Activated naive CD4-positive, alpha-beta T cell treated with anti-CD3 and anti-CD28 coated beads for 36 hours (primary cell): Measurements from ENCODE around the gene AK4. TPM values are rescaled to one million over a fixed set of nuclear protein-coding genes. Genes with fewer than 3 reads are reported as not detected.
"Not testable (repeated sequence)": the region's sequence is repeated elsewhere in the genome, so short reads cannot be mapped to it uniquely, and the experiment has no call there.

Experiments
- CTCF ChIA-PET: fragments of 350-600 bp; sonication (Branson Sonifier 250); formaldehyde crosslinking; loops from one replicate; lab custom pipeline; 2021; ENCODE audit warnings: antibody characterized with exemption; lab: Charles Lee
- DNase-seq: peaks from one replicate; pipeline ENCODE4 v3.0.0-alpha.2; 2020
- H3K27ac Mint-ChIP-seq: one replicate; pipeline ENCODE4 v1.8.0; 2021; ENCODE audit warnings: mild to moderate bottlenecking, mixed read lengths
- H3K27me3 Mint-ChIP-seq: one replicate; pipeline ENCODE4 v1.8.0; 2021; ENCODE audit warnings: low read depth, mixed read lengths
- H3K36me3 Mint-ChIP-seq: one replicate; pipeline ENCODE4 v1.8.0; 2021; ENCODE audit warnings: low read depth, mixed read lengths
- H3K4me1 Mint-ChIP-seq: one replicate; pipeline ENCODE4 v1.8.0; 2021; ENCODE audit warnings: low read depth, mixed read lengths
- H3K4me3 Mint-ChIP-seq: one replicate; pipeline ENCODE4 v1.8.0; 2021; ENCODE audit warnings: mild to moderate bottlenecking, moderate library complexity, mixed read lengths
- H3K9me3 Mint-ChIP-seq: one replicate; pipeline ENCODE4 v1.8.0; 2021; ENCODE audit warnings: mixed read lengths
- intact Hi-C: fragments of 100-400 bp; cut with micrococcal nuclease; formaldehyde crosslinking; loops from one replicate; pipeline ENCODE4 v1.15.1; 2023
- total RNA-seq, 2 experiments: library from RNA; stranded (reverse); gene quantifications; one replicate each; pipeline ENCODE4 v1.2.3, GENCODE V29; 2021

Gene AK4
- total RNA-seq, 2 experiments from 2014 or later, result 25.2 to 25.4 TPM

DNA sequence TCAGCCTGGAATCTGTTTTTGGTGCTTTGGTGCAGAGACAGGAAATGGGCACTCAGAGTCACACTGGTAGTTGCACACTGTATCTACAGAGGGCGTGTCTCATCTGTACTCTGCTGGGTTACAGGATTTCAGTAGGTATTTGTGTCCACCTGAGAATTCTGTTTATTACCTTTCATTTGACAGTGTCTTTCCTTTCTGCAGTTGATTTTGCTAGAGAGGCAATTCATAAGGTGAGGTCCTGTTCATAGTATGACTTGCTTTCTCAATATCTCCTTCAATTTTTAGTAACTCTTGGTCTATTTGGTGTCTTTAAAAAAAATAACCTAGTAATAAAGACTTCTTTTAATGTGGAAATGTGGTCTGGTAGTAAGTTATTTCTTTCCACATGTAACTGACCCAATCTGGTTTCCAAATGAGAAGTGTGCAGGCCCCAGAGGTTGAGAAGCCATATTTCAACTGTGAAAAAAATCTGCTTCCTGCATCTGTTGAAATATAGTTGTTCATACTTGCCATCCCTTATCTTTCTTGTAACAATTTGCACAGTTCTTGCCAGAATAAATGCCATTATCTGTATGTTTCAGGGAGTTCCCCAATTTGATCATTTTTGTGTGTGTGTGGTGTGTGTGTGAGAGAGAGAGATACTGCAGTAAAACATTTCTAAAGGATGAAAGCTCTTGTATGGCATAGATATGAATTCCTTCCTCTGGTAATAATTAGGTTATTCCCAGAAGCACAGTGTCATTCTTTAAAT lies 82.9 kb downstream of the AK4 start:
- DNase-seq, result peak; percentile 31
- H3K4me3 Mint-ChIP-seq, result no peak overlapping the region
- no peak overlapping the region for H3K27ac Mint-ChIP-seq
- H3K36me3 Mint-ChIP-seq, result no peaks in the 10 kb centered on the region
- H3K27me3 Mint-ChIP-seq, result peaks cover 4% of the 10 kb centered on the region
- CTCF ChIA-PET, result interaction anchor here (0.8 to 3.2 kb wide), 2 partner anchors 18 to 456 kb away, joined by 3 to 15 read pairs; no protein-coding TSS in a partner anchor
- H3K4me1 Mint-ChIP-seq, result peaks cover 14% of the 10 kb centered on the region
- intact Hi-C loops, result loop anchor here (1.0 to 2.0 kb wide), 2 partner anchors 16 to 166 kb away; no protein-coding TSS in a partner anchor
- H3K9me3 Mint-ChIP-seq, result peaks cover under 1% of the 10 kb centered on the region

DNA sequence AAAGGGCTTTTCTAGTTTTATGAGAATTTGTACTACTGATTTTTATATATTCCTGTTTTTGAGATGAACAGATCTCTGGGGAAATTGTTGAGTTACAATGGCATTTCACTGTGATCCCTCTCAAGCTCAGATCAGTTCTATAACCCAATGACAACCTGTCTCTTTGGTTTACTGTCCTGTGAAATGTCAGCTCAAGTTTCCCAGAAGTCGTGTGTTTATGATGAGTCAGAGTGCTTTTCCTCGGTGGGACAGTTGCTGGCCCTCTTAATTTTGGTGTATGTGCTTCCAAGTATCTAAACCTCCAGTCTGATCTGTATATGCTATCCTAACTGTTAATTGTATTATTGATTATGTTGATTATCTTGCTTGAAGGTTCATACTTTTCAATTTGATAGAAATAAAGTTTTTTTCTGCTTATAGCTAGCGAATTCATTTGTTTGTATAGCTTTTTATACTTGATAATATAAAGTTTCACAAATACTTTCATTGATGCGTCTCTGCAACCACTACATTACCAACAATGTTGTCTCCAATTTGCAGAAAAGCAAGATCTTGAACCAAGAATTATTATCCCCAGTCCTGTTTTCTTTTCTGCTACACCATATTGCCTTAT lies 83.8 kb downstream of the AK4 start:
- Mint-ChIP-seq H3K9me3 (peaks cover 5% of the 10 kb centered on the region), H3K36me3 (no peaks in the 10 kb centered on the region), H3K4me3 (no peak overlapping the region), H3K27me3 (peaks cover 3% of the 10 kb centered on the region), H3K27ac (no peak overlapping the region), H3K4me1 (peaks cover 14% of the 10 kb centered on the region)
- intact Hi-C loops, result loop anchor here (1.0 to 2.0 kb wide), 2 partner anchors 17 to 165 kb away; no protein-coding TSS in a partner anchor
- no peak for DNase-seq
- CTCF ChIA-PET, result interaction anchor here (0.8 to 3.2 kb wide), 3 partner anchors 19 to 455 kb away, joined by 3 to 15 read pairs (median 3); no protein-coding TSS in a partner anchor

DNA sequence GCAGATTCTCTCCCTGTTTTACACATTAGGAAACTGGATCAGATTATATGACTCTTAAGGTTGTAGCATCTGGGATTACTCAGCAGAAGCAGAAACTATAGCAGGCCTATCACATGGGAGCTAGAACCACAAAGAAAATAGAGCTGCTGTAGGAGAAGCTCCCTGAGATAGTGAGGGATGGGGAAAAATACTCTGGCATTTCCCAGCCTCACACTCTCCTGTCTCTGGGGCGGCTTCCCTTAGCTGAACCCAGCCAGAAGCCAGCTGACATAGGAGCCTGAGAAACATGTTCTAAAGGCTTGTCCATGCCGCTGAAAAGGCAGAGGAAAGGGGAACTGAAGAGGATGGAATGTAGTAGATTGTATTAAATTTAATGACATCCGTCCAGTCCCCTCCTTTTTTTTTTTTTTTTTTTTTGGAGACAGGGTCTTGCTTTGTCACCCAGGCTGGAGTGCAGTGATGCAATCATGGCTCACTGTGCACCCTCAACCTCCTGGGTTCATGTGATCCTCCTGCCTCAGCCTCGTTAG lies 84.5 kb downstream of the AK4 start:
- Mint-ChIP-seq H3K4me1 (peaks cover 14% of the 10 kb centered on the region), H3K4me3 (no peak overlapping the region), H3K27me3 (peaks cover 3% of the 10 kb centered on the region), H3K27ac (no peak overlapping the region), H3K36me3 (no peaks in the 10 kb centered on the region), H3K9me3 (peaks cover 5% of the 10 kb centered on the region)
- CTCF ChIA-PET, result interaction anchor here (0.7 to 3.2 kb wide), 3 partner anchors 18 to 455 kb away, joined by 3 to 15 read pairs (median 4); no protein-coding TSS in a partner anchor
- intact Hi-C loops, result no loop called here
- no peak for DNase-seq

DNA sequence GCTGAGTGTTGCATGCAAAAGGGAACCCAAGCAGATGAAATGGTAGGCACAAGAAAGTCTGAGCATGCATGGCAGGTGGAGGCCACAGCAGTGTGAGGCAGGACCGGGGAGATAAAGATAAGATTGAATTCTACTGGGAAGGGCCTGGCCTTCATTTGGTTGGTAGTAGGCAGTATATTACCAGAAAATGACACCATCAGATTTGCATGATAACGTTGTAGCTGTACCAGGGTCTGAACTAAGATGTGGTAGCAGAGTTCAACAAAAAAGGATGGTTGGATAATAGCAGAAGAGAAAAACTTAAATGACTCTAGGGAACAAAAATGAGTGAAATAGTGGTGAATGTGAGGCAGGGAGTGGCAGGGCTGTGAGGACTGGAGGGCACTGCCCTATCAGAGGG lies 85.8 kb downstream of the AK4 start:
- no peaks in the 10 kb centered on the region for H3K36me3 Mint-ChIP-seq

DNA sequence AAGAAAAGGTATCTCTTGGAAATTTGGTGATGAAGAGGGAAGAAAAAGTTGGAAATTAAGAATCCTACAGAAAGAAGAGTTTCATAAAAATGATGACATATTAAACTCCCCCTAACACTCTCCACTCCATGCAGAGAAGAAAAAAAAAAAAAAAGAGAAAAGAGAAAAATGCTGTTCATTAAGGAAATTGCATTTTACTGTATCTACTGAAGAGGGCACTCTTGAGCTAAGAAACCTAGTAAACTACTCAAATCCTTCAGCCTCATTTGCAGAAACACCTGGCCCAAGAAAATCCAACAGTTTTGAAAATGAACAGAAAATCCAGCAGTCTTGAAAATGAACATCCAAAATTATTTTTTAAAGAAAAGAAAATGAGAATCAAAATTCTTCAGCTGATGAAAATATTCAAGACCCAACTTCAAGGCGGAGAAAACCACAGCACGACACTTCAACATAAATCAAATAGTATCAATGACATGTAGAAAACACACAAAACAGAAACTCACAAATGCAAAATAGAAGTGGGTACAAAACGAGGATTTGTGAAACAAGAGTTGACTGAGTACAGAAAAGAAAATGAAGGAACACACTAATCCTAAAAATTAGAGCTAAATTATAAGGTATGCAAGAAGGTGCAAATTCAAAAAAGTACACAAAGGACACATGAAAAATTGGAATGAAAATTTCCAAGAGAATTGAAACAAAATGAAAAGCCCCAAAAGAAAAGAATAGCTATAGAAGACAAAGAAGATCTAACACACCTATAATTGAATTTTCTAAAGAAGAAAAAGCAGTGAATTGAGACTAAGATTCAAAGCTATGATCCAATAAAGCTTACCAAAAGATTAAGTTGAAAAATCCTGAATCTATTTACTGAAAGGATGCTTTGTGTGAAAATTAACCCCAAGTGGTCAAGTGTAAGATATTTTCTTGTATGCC lies 88.1 kb downstream of the AK4 start:
- CTCF ChIA-PET, result interaction anchor here (0.5 to 3.9 kb wide), 29 partner anchors 10 to 1210 kb away, joined by 3 to 45 read pairs (median 4); partner anchors contain the start of gene DNAJC6
- Mint-ChIP-seq H3K36me3 (no peaks in the 10 kb centered on the region), H3K4me1 (peaks cover 7% of the 10 kb centered on the region), H3K27me3 (peaks cover 3% of the 10 kb centered on the region), H3K4me3 (no peak overlapping the region), H3K9me3 (peaks cover 5% of the 10 kb centered on the region), H3K27ac (no peak overlapping the region)
- intact Hi-C loops, result loop anchor here (1.0 to 5.0 kb wide), 5 partner anchors 223 to 1211 kb away; no protein-coding TSS in a partner anchor
- DNase-seq, result no peak

More for the DNA sequence above, 85.8 kb downstream of the AK4 start:
- CTCF ChIA-PET, result interaction anchor here (3.2 kb wide), 1 partner anchor 453 kb away, joined by 15 read pairs; no protein-coding TSS in a partner anchor
- intact Hi-C loops, result no loop called here
- H3K27me3 Mint-ChIP-seq, result peaks cover 3% of the 10 kb centered on the region
- no peak overlapping the region for H3K4me3 Mint-ChIP-seq
- peaks cover 14% of the 10 kb centered on the region for H3K4me1 Mint-ChIP-seq
- no peak for DNase-seq
- no peak overlapping the region for H3K27ac Mint-ChIP-seq
- H3K9me3 Mint-ChIP-seq, result peaks cover 5% of the 10 kb centered on the region

DNA sequence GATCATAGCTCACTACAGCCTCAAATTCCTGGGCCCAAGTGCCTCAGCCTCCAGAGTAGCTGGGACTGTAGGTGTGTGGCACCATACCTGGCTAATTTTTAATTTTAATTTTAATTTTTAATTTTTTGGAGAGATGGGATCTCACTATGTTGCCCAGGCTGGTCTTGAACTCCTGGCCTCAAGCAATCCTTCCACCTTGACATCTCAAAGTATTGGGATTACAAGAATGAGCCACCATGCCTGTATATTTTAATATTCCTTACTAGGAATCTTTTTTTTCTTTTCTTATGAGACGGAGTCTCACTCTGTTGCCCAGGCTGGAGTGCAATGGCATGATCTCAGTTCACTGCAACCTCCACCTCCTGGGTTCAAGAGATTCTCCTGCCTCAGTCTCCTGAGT lies 89.1 kb downstream of the AK4 start:
- H3K4me1 Mint-ChIP-seq, H3K36me3 Mint-ChIP-seq, DNase-seq, H3K4me3 Mint-ChIP-seq, H3K27ac Mint-ChIP-seq, H3K9me3 Mint-ChIP-seq, H3K27me3 Mint-ChIP-seq: not testable (repeated sequence)
- CTCF ChIA-PET, result interaction anchor here (0.6 to 3.9 kb wide), 15 partner anchors 9 to 1209 kb away, joined by 3 to 45 read pairs (median 4); no protein-coding TSS in a partner anchor
- intact Hi-C loops, result loop anchor here (5.0 kb wide), 2 partner anchors 720 to 1210 kb away; no protein-coding TSS in a partner anchor

DNA sequence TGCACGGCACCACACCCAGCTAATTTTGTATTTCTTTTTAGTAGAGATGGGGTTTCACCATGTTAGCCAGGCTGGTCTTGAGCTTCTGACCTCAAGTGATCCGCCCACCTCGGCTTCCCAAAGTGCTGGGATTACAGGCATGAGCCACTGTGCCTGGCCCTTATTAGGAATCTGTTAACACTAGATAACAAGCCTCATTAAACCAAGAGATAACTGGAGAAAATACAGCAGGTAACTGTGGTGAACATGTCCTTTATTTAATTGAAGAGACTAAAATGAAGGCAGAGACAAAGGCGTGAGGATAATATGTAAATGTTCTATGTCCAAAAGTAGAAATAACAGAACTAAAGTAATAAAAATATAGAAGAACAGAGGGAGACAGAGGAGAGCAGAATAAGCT lies 89.5 kb downstream of the AK4 start:
- no peaks in the 10 kb centered on the region for H3K36me3 Mint-ChIP-seq
- H3K4me3 Mint-ChIP-seq, result no peak overlapping the region
- H3K27ac Mint-ChIP-seq, result no peak overlapping the region
- CTCF ChIA-PET, result interaction anchor here (1.2 to 3.9 kb wide), 5 partner anchors 14 to 454 kb away, joined by 3 to 45 read pairs (median 6); no protein-coding TSS in a partner anchor
- intact Hi-C loops, result loop anchor here (5.0 kb wide), 2 partner anchors 720 to 1210 kb away; no protein-coding TSS in a partner anchor
- no peak for DNase-seq
- no peaks in the 10 kb centered on the region for H3K4me1 Mint-ChIP-seq
- peaks cover under 1% of the 10 kb centered on the region for H3K27me3 Mint-ChIP-seq
- H3K9me3 Mint-ChIP-seq, result peaks cover 5% of the 10 kb centered on the region

DNA sequence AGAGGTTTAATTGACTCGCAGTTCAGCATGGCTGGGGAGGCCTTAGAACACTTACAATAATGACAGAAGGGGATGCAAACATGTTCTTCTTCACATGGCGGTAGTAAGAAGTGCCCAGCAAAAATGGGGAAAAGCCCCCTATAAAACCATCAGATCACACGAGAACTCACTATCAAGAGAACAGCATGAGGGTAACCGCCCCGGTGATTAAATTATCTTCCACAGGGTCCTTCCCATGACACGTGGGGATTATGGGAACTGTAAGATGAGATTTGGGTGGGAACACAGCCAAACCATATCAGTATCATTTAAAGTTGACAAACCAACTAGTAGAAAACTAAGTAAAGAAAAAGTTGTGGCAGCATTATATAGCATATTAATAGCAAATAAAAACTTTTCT lies 90.0 kb downstream of the AK4 start:
- peaks cover under 1% of the 10 kb centered on the region for H3K27me3 Mint-ChIP-seq
- no peaks in the 10 kb centered on the region for H3K4me1 Mint-ChIP-seq
- CTCF ChIA-PET, result interaction anchor here (1.2 to 3.9 kb wide), 3 partner anchors 15 to 450 kb away, joined by 3 to 45 read pairs (median 6); no protein-coding TSS in a partner anchor
- peaks cover 5% of the 10 kb centered on the region for H3K9me3 Mint-ChIP-seq
- no peaks in the 10 kb centered on the region for H3K36me3 Mint-ChIP-seq
- intact Hi-C loops, result loop anchor here (5.0 kb wide), 2 partner anchors 719 to 1209 kb away; no protein-coding TSS in a partner anchor
- no peak overlapping the region for H3K4me3 Mint-ChIP-seq
- no peak overlapping the region for H3K27ac Mint-ChIP-seq
- no peak for DNase-seq

DNA sequence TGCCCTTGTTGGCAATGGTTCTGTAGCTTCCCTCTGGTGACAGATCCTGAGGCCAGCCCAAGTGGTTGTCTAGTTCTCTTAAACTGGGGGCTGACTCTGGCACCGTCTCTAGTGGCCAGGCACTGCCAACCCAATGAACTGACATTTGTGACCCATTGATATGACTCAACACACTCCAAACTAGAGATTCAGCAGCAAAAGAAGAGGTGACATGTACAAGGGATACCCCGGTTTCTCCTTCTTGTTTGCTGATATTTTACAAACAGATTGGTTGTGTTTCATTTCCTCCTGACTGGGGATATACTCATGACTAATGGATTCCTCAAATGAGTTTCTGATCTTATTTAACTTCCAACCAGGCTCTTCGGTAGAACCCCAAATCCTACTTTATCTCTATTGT lies 95.5 kb downstream of the AK4 start:
- H3K27me3 Mint-ChIP-seq, result peaks cover 11% of the 10 kb centered on the region

DNA sequence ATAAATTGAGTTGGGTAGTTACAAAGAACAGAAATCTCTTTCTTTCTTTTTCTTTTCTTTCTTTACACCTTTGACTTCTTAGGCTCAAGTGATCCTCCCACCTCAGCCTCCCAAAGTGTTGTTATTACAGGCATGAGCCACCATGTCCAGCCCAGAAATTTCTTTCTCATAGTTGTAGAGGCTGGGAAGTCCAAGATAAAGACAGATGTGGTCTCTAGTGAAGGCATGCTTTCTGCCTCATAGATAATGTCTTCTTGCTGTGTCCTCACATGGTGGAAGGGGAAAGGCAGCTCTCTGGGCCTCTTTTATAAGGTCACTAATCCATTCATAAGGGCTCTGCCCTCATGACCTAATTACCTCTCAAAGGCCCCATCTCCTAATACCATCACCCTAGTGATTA lies 97.3 kb downstream of the AK4 start:
- H3K4me1 Mint-ChIP-seq, result no peaks in the 10 kb centered on the region
- no peak overlapping the region for H3K27ac Mint-ChIP-seq
- DNase-seq, result no peak
- H3K9me3 Mint-ChIP-seq, result no peaks in the 10 kb centered on the region
- no peaks in the 10 kb centered on the region for H3K36me3 Mint-ChIP-seq
- H3K4me3 Mint-ChIP-seq, result no peak overlapping the region
- intact Hi-C loops, result no loop called here
- H3K27me3 Mint-ChIP-seq, result peaks cover 11% of the 10 kb centered on the region
- CTCF ChIA-PET, result no interaction called here

More for the DNA sequence above, 95.5 kb downstream of the AK4 start:
- no peaks in the 10 kb centered on the region for H3K4me1 Mint-ChIP-seq
- no peak overlapping the region for H3K4me3 Mint-ChIP-seq
- H3K9me3 Mint-ChIP-seq, result no peaks in the 10 kb centered on the region
- DNase-seq, result no peak
- intact Hi-C loops, result no loop called here
- CTCF ChIA-PET, result no interaction called here
- no peak overlapping the region for H3K27ac Mint-ChIP-seq
- no peaks in the 10 kb centered on the region for H3K36me3 Mint-ChIP-seq
